ENCODE data around the gene RNASE2.
"Not testable (repeated sequence)": the region's sequence is repeated elsewhere in the genome, so short reads cannot be mapped to it uniquely, and the experiment has no call there.

Gene RNASE2

GRCh38 chr14:20982646-20983369 lies 27.5 kb downstream of the RNASE2 start:
- DNase-seq = no peak

DNA sequence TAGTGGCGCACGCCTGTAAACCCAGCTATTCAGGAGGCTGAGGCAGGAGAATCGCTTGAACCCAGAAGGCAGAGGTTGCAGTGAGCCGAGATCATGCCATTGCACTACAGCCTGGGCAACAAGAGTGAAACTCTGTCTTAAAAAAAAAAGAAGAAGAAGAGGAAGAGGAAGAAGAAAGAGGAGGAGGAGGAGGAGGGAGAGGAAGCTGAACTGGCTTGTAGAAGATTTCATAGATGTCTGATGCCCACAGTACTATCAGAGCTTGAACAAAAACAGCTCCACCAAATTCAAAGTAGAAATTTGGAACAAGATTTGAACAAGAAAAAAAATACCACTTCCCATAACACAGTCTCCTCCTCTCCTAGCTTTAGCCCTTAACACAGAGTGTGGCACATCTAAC lies 30.4 kb downstream of the RNASE2 start:
- DNase-seq = not testable (repeated sequence)

GRCh38 chr14:20986811-20987210 lies 31.5 kb downstream of the RNASE2 start:
- no peak for DNase-seq

DNA sequence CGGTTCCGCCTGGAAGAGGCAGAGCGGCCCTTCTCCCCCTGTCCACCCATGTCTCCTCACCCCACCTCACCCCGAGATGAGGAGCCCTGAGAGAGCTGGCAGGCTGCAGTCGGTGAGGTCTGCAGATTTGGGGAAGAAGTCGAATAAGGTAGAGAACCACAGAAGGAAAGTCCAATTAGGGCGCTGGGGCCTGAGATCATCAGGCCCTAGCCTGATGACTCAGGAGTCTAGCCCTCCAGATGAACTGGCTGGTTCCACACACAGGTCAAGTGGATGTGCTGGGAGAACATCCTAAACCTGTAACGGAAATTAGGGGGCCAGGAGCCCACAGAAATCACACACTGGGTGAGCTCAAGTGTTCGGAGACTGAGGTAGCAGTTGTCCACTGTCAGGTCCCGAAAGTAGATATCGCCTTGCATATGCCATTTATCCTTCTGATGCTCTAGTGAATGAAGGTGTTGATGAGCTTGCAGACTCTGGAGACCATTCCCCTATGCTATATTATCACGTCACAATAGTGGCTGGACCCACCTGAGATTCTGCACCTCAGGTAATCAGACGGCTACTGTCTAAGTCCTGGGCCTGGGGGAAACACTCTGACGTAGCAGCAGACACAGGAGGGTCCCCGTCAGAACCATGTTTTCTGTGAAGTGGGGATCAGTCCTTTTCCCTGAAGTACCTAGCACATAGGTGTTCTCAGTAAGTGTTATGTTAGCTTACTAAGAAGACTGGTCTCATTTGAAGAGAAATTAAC lies 33.6 kb downstream of the RNASE2 start:
- no peak for DNase-seq

- DNase-seq = no peak
These were observed 34.1 kb downstream of the RNASE2 start for GRCh38 chr14:20989471-20989786.

GRCh38 chr14:20989787-20990600 lies 34.7 kb downstream of the RNASE2 start, which contains the start of gene METTL17:
Gene METTL17, plus strand, starts transcription at chr14:20989980. Its CDS starts 23 bp downstream, at chr14:20990003.
- DNase-seq = peak; percentile 96

GRCh38 chr14:20996521-20996920 lies 41.2 kb downstream of the RNASE2 start:
- no peak for DNase-seq

DNA sequence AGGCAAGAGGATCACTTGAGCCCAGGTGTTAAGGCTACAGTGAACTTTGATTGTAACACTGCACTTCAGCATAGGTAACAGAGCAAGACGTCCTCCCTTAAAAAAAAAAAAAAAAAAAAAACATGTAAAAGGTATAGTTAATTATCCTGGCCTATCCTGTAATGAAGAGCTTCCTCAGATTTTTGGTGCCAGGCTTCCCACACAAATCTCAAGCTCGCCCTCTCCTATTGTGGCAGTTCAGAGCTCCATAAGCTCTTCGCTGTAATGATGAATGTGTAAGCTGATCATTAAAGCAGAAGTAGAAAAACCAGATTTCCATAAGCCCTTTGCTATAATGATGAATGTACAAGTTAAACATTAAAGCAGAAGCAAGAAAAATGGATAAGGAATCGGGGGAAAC lies 41.8 kb downstream of the RNASE2 start:
- DNase-seq = no peak

DNA sequence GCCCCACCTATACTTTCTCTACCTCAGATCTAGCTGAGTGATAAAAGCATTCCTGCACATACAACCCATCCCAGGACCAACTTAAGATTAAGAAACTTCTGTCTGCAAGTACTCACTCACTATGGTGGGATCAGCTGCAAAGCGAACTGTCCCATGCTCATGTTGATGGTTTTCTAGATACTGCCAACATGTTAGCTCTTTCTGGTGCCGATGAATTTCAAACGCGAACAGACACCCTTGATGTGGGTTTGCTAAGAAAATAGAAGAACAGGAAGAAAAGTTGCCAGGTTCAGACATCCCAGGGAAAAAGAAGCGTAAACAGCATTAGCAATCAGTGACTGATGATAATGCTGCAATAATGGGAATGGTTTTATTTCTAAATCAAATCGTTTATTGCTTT lies 42.3 kb downstream of the RNASE2 start:
- DNase-seq = no peak

DNA sequence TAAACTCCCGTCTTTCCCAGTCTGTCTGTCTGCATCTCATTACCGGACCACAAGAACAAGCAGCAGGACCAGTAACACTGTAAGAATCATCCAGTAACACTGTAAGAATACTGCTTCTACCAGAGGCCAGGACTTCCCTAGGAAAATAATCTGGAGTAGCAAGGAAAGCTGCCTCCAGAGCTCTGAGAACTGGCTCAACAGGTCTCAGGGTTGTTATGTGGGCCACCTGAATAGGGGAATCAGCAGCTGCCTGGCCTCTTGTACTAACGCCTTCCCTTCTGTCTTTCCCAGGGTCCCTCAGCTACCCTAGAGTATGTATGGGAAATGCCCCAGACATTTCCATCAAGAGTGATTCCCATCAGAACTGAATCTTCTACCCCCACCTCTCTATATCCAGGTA lies 42.9 kb downstream of the RNASE2 start:
- no peak for DNase-seq

DNA sequence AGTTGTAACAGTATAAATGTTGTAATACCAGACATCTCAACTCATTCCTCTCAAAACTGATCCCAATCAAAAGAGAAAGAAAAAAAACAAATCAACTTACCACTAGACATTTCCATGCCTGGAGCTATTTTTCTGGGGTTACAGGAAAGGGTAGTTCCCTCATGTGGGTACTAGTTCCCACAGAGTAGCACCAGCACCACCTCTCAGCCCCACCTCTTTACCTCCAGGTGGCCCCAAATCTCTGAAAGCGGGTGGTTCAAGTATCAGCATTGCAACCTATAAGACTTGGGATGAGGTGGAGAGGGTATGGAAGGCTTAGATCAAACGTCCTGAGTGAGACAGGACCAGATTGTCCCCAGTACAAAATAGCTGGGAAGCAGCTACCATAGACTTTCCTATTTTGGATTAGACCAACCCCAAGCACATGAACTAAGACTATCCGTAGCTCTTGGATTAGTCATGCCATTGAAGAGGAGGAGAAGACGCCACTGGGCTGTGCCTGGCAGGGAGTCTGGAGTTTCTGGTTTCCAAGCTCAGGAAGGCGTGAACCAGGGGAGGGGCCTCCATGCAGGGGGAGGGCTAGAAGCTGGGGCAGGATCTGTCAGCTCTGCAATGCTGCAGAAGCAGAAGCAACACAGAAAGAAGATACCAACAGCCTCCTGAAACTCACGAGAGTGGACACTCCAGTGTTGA lies 43.5 kb downstream of the RNASE2 start, which contains the start of gene SLC39A2:
TSS of gene SLC39A2 (plus strand) at position 620 of the 693 bp plus-strand sequence. CDS start 154 bp downstream, outside the sequence.
- DNase-seq = no peak

DNA sequence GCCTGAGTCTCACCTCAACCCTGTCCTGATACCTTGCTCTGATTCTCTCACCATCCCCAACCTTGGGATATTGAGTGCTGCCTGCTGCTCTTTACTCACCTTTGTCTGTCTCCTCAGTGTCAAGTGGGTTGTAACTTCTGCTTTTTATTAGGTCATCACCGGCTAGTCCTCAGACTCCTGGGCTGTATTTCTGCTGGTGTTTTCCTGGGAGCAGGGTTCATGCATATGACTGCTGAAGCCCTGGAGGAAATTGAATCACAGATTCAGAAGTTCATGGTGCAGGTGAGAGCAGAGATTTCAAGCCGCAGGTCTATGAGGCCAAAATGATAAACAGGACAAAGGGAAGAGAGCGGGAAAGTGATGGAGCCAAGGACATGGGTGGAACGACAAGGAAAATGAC lies 44.3 kb downstream of the RNASE2 start:
- no peak for DNase-seq

DNA sequence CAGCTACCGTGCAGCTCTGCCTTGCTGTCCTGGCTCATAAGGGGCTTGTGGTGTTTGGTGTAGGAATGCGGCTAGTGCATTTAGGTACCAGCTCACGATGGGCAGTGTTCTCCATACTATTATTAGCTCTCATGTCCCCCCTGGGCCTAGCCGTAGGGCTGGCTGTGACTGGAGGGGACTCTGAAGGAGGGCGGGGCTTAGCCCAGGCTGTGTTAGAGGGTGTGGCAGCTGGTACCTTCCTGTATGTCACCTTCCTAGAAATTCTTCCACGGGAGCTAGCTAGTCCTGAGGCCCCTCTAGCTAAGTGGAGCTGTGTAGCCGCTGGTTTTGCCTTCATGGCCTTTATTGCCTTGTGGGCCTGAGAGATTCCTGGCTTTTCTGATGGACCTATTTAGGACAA lies 45.9 kb downstream of the RNASE2 start:
- no peak for DNase-seq

DNA sequence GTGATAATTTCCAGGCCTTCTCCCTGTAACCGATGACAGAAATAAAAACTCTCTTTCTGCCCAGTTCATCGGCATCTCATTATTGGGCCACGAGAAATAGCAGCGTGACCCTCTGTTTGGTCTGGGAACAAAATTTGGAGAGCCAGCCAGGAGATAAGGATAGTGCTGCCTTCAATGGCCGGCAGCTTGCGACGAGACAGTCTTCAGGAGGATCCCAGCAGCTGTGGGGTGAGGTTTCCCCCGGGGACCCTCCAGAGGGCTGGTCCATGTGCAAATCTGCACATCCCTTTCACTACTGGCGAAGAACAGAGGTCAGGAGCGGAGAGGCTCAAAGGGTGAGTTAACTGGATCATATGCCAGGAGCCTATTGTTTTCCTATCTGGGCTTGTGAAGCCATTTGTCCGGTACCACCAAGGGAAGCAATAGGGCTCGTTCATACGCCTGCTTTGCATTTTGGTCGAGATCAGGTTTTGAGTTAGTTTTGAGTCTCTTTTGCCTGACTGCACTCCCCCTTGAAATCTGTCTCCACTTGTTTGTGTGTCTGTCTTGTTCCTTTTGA lies 48.6 kb downstream of the RNASE2 start:
- DNase-seq = no peak
